SW 1271 (cell line): ENCODE results near the gene PDZD2.
A peak's percentile ranks its signal among the peaks of the same experiment; 100 is the strongest.
"Not testable (repeated sequence)": the region's sequence is repeated elsewhere in the genome, so short reads cannot be mapped to it uniquely, and the experiment has no call there.

ENCODE experiments used
- DNase-seq, 2 experiments: peaks; one replicate each; lab custom pipeline; 2025; lab: John Stamatoyannopoulos, UW

Gene PDZD2

DNA sequence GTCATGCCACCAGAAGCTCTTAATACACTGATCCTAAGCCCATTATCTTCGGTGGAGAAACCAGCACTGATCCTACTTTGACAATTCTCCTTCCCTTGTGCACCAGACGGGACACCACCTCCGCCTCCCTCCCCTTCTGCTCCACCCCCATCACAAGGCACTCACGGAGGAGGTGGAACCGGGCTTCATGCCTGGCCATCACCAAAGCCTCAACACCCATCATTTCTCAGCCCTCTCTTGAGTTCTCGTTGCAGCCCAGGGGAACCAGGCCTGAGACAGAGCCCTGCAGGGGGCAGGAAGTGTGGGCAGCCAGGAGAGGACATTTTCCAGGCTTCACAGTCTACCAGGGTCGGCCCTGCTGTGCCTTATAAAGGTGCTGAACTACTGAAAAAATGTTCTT, 374.7 kb downstream of the PDZD2 start:
- DNase-seq, result no peak

DNA sequence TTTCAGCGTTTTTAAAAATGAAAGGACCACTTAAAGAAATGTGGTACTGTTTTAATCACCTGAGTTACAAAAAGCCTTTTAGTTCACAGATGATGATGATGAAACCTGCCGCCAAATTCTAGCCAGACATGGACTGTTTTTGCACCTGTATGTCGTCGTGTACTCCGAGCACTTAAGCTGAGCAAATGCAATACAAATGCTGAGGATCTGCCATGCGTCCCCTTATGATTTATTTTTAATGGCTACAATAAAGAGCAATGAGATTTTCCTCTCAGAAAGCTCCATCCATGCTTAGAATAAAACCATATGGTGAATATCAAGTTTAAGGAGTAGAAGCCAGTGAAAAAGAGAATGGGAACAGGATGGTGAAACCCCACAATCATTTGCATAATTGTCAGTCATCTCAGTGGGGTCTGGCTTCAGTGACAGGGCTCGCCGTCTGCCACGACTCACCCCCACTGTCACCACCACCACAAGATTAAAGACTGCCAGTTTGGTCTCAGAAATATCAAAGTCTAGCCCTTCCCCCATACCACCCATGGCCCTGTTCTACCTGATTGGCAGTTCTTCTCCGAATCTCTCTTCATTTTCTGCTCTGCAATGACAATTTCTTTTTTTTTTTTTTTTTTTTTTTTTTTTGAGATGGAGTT, 375.3 kb downstream of the PDZD2 start:
- no peak for DNase-seq

DNA sequence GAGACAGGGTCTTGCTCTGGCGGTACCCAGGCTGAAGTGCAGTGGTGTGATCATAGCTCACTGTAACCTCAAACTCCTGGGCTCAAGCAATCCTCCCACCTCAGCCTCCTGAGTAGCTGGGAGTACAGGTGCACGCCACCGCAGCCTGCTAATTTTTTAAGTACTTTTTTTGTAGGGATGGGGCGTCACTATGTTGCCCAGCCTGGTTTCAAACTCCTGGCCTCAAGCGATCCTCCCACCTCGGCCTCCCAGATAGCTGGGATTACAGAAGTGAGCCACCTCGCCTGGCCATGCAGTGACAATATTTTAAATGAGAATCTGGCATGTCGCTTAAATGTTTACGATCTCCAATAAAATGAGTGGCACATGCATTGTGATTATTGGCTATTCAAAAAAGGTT, 376.3 kb downstream of the PDZD2 start:
- DNase-seq, result not testable (repeated sequence)

DNA sequence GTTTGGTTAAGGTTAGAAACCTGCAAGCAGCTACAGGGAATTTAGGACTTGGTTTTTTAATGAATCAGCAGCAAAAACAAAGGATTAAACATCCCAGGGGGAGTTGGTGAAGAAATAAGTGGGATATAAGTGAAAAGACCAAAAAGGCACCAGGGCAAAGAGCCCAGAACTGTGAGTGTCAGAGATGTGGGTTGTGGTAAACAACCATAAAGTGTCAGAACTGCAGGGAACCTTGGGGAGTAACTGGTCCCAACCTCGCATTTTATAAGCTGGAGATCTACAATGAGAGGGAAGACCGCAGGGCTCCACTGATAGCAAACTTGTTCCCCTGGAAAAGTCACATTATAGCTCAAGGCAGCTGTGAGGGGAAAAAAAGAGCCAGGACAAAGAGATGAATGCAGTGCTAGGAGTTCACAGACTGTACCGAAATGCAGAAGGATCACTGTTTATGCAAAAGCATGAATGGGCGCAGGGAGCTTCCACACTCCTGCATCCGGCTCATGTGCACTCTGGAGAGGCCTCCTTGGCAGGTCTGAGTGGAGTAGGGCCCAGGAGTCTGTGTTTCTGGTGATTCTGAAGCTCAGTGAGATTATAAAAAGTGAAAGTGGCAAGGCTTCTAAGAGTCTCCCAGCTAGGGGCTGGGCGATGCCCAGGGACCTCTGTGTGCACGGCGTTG, 378.9 kb downstream of the PDZD2 start:
- no peak for DNase-seq

DNA sequence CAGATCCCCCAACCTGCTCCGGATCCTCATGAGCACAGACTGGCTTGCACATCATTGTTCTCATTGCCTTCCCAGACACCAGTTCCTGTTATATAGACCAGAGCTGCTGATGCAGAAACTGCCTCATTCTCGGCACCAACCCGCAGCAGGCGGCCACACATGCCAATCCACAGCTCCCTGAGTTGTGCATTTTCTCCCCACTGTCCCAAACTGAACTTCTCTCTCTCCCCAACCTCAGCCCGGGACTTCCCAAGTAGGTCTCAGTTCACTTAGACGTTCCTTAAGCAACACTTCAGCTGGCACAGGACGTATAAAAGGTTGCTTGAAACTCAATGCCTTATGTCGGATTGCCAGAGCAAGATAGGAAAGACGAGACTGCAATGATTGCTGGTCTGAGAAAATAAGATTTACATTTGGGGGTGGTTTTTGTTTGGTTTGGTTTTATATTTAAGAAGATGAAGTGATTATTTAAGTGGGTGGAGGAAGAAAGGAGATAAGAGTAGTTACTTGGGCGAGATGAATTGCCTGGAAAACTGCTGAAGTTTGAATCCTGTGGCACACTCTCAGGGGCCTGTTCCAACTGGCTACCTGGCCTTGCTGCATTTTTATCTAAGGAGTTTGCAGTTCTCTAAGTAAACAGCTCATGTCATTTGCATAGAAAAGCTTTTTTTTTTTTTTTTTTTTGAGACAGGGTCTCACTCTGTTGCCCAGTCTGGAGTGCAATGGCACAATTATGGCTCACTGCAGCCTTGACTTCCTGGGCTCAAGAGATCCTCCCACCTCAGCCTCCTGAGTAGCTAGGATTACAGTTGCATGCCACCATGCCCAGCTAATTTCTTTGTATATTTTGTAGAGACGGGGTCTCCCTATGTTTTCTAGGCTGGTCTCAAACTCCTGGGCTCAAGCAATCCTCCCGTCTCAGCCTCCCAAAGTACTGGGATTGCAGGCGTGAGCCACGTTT, 379.8 kb downstream of the PDZD2 start:
- DNase-seq, result no peak

DNA sequence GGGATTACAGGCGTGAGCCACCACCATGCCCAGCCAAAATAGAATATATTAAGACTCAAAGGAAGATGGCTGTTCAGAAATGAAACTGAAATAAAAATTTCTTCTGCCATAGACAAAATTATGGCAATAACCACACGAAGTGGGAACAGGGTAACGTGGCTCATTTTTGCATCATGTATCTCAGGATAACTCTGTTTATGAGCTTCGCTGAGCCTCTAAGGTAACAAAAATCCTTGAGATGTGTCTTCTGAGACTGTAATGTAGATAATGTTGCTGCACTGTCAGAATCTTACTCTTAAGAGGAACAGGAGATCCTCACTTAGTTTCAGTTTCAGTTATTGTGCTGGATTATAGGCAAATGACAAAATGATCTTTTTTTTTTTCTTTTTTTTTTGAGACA, 381.3 kb downstream of the PDZD2 start:
- DNase-seq, result no peak

DNA sequence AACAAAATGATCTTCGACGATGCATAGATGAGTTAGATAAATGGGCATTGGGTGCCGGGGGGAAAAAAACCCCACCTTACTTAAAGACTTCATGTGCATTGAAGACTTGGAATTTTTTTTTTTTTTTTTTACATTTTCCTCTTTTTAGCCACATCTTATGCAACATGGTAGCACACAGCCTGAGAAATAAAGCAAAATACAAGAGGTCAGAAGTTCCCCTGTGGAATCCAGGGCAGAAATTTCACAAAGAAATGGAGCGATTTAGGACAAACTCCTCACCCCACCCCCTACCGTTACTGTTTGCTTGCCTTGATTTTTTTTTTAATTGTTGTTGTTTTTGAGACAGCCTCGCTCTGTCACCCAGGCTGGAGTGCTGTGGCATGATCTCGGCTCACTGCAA, 382.0 kb downstream of the PDZD2 start:
- DNase-seq, result no peak

DNA sequence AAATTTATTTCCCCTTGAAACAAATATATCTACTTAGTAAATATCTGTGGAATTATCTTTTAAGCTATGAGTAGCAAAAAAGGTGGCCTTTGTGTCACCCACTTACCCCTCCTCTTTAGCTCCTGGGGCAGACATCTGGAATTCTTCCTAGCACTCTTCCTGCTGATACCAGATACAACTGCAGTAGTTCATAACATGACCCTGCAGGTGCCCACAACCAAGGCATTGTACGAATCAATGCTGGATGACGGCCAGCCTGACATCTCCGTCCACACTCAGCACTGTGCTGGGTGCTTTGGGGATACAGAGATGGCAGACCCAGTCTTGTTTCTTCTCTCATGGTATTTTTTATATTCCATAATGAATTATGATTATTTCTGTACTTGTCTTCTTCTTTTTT, 382.8 kb downstream of the PDZD2 start:
- no peak for DNase-seq

DNA sequence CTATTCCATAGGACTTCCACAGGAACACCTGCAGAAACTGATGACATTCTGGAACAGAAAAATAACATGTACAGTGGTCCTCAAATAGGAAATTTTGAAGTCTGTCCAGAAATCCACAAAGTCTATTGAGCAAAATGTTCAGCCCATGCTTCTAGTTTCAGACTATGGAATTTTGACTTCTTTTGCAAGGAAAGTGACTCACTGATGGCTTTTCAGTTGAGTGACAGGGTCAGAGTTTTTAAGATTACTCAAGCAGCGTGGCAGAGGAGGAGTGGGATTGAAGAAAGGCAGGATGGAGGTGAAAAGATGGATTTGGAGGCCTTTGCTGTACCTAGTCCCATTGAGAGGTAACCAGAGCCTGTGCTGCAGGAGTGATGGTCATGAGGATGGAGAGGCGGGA, 383.7 kb downstream of the PDZD2 start:
- DNase-seq, result no peak

DNA sequence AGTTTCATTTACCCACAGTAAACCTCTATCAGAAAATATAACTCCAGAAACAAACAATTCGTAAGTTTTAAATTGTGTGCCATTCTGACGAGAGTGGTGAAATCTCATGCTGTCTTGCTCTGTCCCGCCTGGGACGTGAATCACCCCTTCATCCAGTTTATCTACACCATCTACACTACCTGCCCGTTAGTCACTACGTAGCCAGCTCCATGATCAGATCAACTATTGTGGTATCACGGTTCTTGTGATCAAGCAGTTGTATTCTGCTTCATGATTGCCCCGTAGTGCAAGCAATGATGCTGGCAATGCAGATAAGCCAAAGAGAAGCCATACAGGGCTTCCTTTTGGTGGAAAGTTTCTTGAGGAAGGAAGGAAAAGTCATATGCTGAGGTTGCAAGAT, 384.9 kb downstream of the PDZD2 start:
- DNase-seq, result no peak

DNA sequence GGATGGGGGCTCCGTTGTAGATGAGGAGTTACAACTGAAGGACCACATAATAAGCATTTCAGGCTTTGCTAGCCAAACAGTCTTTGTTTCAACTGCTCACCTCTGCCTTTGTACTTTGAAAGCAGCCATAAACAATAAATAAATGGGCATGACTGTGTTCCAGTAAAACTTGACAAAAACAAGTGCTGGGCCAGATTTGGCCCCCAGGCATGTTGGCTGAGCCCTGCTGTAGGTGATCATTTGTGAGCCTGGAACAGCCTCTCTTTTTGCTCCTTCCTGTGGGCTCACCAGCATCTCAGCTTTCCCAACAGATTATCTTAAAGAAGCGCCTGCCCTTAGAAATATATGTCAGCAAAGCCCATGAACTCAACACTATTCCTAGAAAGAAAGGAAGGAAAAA, 385.8 kb downstream of the PDZD2 start:
- no peak for DNase-seq

DNA sequence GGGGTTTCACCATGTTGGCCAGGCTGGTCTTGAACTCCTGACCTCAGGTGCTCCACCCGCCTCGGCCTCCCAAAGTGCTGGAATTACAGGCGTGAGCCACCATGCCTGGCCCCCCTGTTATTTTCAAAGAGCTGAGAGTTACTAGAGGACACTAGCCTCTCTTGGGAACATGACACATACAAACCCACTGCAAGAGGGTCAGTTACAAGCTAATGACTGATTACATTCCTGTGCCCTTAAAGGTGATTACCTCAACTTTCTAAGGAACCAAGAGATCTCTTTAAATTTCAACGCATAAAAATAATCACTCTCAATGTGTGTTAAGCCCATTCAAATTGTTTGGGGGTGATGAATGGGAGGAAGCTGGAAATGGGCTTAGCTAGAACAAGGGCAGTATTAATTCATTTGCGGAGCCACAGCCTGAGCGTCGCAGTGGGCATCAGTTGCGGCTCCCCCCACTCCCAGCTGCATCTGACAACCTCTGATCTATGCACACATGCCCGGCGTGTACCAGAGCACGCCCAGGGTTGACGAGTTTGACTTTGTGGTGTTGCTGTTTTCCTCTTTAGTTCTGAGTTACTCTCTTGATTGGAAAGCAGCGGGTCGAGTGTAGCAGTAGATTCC, 388.3 kb downstream of the PDZD2 start:
- DNase-seq, result no peak

DNA sequence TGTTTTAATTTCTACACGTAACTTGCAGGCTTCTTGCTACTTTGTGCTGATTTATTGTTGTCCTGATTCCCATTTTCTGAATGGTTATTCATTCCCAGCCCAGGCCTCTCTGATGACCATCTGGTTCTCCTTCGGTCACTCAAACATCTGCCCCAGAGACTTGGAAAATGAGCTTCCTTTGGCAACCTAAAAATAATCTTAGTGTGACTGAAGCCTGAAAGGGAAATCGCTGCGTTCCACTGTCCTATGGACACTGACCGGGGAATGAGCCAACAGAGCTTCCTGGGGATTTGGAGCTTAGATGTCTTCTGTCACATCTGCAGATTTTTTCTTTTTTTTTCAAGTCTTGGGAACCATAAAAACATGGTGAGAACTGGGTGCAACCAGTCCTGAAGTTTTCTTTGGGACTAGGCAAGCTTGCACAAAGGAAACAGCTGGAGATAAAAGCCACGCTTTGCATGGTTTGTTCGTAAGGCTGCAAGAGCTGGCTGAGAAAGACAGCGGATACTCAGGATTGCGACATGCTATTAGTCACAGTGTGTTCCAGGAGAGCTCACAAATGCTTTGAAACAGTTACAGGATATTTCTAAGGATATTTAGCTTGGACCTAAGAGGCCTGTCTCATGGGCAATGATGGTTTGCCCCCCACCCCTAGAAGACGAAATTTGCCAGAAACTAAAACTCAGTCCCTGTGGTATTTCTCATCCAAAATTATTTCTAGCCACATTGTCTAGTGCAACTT, 389.0 kb downstream of the PDZD2 start:
- peak; percentile 8 to 66 for DNase-seq

DNA sequence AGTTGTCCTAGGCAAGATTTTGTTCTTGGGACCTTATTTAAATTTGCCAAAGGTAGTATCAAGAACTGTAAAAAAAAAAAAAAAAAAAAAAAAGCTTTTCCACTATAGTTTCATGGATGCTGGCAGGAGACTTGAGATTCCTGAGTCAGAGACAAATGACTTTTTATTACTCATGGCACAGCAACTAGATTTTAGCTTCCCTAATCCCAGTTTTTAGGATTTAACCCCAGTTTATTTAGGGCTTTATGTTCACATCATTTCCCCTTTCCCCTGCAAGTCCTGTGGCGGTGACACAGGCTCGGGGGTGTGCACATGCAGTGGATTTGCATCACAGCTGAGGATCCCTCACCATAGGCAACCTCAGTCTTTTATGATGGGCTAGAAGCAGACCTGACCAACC, 390.3 kb downstream of the PDZD2 start:
- DNase-seq, result no peak

DNA sequence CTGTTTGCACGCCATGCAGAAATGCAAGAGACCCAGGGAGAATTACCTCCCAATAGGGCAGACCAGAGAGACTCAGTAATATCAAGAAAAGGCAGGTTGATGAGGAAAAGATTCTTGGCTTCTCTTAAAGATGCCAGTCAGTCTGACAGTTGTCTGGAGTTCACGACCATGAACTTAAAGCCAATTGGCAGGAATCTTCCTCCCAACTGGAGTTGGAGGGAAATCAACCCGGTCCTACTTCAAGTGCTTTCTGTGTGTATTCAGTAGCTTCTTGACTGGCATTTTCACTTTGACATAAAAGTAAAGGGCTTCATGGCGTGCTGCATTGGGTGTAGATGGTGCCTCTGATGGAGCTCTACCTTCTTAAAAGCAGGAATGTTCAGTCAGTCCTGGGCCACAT, 390.9 kb downstream of the PDZD2 start:
- no peak for DNase-seq

DNA sequence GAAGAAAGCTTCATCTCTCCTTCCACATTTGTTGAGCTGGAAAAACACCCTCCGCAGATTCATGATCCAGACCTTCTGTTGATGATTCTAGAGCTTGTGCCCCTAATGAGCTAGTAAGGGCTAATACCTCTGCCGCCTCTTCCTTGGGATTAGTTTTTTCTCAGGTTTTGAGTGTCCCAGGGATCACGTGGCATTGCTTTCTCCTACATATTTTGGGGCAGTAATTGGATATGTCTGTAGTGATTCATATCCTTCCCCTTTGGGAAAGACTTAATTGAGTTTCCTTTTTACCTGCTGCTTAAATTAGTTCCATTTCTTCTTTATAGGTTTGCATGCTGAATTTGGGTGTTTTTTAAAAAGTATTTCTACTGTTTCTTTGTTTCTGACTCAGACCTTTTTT, 391.3 kb downstream of the PDZD2 start:
- no peak for DNase-seq

DNA sequence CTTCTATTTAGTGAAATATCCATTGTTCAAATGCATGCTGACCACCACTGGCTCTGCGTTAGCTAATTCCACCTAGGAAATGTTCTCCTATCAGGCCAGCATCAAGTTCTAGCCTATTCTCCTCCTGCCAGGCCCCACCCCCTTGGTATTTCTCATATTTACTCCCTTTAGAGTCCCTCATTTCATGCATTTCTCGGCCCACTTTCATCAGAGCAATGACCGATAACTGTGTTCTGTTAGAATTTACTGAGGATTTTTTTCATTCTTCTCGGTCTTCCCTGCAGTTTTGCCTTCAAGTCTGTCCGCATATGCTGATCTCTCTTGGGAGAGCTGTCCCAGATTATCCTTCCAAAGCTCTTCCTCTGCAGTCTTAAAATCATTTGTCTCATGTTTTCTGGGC, 391.8 kb downstream of the PDZD2 start:
- no peak for DNase-seq

DNA sequence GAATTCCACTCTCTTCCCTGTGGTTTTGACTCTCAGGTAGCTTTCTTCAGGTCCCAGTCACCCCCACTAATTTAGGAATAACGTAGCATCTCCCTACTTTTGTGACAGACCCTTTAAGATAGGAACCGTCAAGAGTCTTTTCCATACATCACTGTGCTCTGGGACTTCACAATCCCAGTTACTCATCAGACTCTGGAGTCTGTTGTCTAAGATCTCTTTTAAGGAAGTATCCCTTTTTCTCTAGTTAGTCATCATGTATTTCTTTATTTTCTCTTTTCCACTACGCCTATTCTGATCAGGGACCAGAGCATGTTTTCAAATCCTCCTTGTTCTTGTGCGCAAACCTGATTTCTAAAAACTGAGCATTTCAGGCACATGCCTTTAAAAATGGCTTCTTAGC, 392.2 kb downstream of the PDZD2 start:
- DNase-seq, result no peak

DNA sequence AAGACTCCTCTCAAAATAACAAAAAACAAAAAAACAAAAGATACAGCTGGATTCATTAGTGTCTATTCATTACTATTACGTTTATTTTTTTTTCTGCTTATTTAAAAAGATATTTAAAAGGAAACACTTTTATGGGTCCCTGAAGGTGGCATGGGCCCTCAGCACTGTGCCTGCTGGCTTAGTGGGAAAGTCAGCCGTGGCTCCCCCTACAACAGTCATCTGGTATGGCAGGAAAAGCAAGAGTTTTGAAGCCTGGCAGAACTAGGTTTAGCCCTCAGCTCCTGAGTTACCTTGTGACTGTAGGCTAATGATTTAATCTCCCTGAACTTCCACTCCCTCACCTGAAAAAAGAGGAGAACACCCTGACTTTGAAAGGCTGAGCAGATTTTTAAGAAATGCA, 399.6 kb downstream of the PDZD2 start:
- no peak for DNase-seq

DNA sequence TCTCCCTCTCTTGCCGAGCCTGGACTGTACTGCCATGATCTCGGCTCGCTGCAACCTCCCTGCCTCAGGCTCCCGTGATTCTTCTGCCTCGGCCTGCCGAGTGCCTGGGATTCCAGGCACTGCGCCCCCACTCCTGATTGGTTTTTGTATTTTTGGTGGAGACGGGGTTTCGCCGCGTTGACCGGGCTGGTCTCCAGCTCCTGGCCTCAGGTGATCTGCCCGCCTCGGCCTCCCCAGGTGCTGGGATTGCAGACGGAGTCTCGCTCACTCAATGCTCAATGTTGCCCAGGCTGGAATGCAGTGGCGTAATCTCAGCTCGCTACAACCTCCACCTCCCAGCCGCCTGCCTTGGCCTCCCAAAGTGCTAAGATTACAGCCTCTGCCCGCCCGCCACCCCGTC, 400.2 kb downstream of the PDZD2 start:
- not testable (repeated sequence) for DNase-seq

DNA sequence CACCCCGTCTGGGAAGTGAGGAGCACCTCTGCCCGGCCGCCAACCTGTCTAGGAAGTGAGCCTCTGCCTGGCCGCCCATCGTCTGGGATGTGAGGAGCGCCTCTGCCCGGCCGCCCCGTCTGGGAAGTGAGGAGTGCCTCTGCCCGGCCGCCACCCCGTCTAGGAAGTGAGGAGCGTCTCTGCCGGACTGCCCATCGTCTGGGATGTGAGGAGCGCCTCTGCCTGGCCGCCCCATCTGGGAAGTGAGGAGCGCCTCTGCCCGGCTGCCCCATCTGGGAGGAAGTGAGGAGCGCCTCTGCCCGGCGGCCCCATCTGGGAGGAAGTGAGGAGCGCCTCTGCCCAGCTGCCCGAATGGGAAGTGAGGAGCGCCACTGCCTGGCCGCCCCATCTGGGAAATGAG, 400.7 kb downstream of the PDZD2 start:
- not testable (repeated sequence) for DNase-seq
